Astrocyte (in vitro differentiated cells and primary cell): ENCODE data around the gene PBRM1. TPM values are rescaled to one million over a fixed set of nuclear protein-coding genes. Genes with fewer than 3 reads are reported as not detected.

Source experiments
- DNase-seq: peaks from one replicate; pipeline ENCODE4 v3.0.0-alpha.2; 2010; ENCODE audit warnings: low read depth
- FAIRE-seq: peaks from 2 replicates; lab custom pipeline; 2011; peaks lifted over from hg19 to GRCh38; lab: Jason Lieb, UNC
- H2AFZ ChIP-seq: 2 replicates; pipeline ENCODE4 v1.6.0; 2012; ENCODE audit warnings: low read depth, low read length, inconsistent platforms
- H3K27ac ChIP-seq: 2 replicates; pipeline ENCODE4 v1.5.1; 2011; ENCODE audit warnings: low read depth, low read length, inconsistent platforms
- H3K27me3 ChIP-seq: 2 replicates; pipeline ENCODE4 v1.6.0; 2011; ENCODE audit warnings: low read length, inconsistent platforms; ENCODE audit not compliant: insufficient read depth
- H3K36me3 ChIP-seq: 2 replicates; pipeline ENCODE4 v1.5.1; 2011; ENCODE audit warnings: low read length, inconsistent platforms; ENCODE audit not compliant: insufficient read depth
- H3K4me1 ChIP-seq: 2 replicates; pipeline ENCODE4 v1.5.1; 2011; ENCODE audit warnings: low read length, inconsistent platforms; ENCODE audit not compliant: insufficient read depth
- H3K4me2 ChIP-seq: 2 replicates; pipeline ENCODE4 v1.6.0; 2012; ENCODE audit warnings: low read length, inconsistent platforms
- H3K4me3 ChIP-seq: 2 replicates; pipeline ENCODE4 v1.5.1; 2011; ENCODE audit warnings: low read depth, mild to moderate bottlenecking, low read length, inconsistent platforms; ENCODE audit not compliant: insufficient read depth
- H3K79me2 ChIP-seq: 2 replicates; pipeline ENCODE4 v1.6.0; 2012; ENCODE audit warnings: mild to moderate bottlenecking, low read length, inconsistent platforms; ENCODE audit not compliant: insufficient read depth
- H3K9ac ChIP-seq: 2 replicates; pipeline ENCODE4 v1.6.0; 2012; ENCODE audit warnings: mild to moderate bottlenecking, low read length, inconsistent platforms
- H3K9me3 ChIP-seq: 2 replicates; pipeline ENCODE4 v1.5.1; 2012; ENCODE audit warnings: low read depth, mild to moderate bottlenecking, low read length, inconsistent platforms; ENCODE audit not compliant: insufficient read depth
- H4K20me1 ChIP-seq: 2 replicates; pipeline ENCODE4 v1.6.0; 2012; ENCODE audit warnings: low read length, inconsistent platforms; ENCODE audit not compliant: insufficient read depth
- H3K27ac Mint-ChIP-seq: one replicate; pipeline ENCODE4 v1.8.0; 2021; ENCODE audit warnings: mild to moderate bottlenecking, mixed read lengths; ENCODE audit not compliant: unreplicated experiment
- H3K27me3 Mint-ChIP-seq: one replicate; pipeline ENCODE4 v1.8.0; 2021; ENCODE audit warnings: low read depth, mixed read lengths; ENCODE audit not compliant: unreplicated experiment
- H3K36me3 Mint-ChIP-seq: one replicate; pipeline ENCODE4 v1.8.0; 2021; ENCODE audit warnings: low read depth, mixed read lengths; ENCODE audit not compliant: unreplicated experiment
- H3K4me1 Mint-ChIP-seq: one replicate; pipeline ENCODE4 v1.8.0; 2021; ENCODE audit warnings: low read depth, mixed read lengths; ENCODE audit not compliant: unreplicated experiment
- H3K4me3 Mint-ChIP-seq: one replicate; pipeline ENCODE4 v1.8.0; 2021; ENCODE audit warnings: mild to moderate bottlenecking, moderate library complexity, mixed read lengths; ENCODE audit not compliant: unreplicated experiment
- H3K9me3 Mint-ChIP-seq: one replicate; pipeline ENCODE4 v1.8.0; 2021; ENCODE audit warnings: mild to moderate bottlenecking, mixed read lengths; ENCODE audit not compliant: unreplicated experiment
- CTCF ChIP-seq: IDR thresholded peaks from 2 replicates; pipeline ENCODE4 v1.5.1; 2011; ENCODE audit warnings: low read depth, mild to moderate bottlenecking, inconsistent platforms, low read length, moderate library complexity; ENCODE audit not compliant: insufficient read depth
- EZH2 ChIP-seq: IDR thresholded peaks from 2 replicates; pipeline ENCODE4 v1.6.1; 2012; ENCODE audit warnings: mild to moderate bottlenecking, low read length, inconsistent platforms; ENCODE audit not compliant: insufficient read depth
- total RNA-seq: library from RNA; stranded (reverse); gene quantifications from 2 replicates; pipeline ENCODE4 v1.2.1, GENCODE V29; 2021

The PBRM1 gene
- total RNA-seq, 1 donor from 2014 or later, result 54.5 TPM

GRCh38 chr3:52593103-52593502 is 92.6 kb downstream of the PBRM1 start:
- H3K4me2 ChIP-seq, result no peak overlapping the region
- Mint-ChIP-seq H3K9me3 (no peaks in the 10 kb centered on the region), H3K36me3 (peaks cover 25% of the 10 kb centered on the region), H3K27me3 (no peaks in the 10 kb centered on the region), H3K4me3 (no peak overlapping the region), H3K27ac (no peak overlapping the region), H3K4me1 (no peaks in the 10 kb centered on the region)
- H3K27me3 ChIP-seq, result no peaks in the 10 kb centered on the region
- FAIRE-seq, result no peak
- H3K4me1 ChIP-seq, result no peaks in the 10 kb centered on the region
- TF ChIP-seq EZH2 (no peak), CTCF (no peak)
- no peak overlapping the region for H2AFZ ChIP-seq
- H4K20me1 ChIP-seq, result no peaks in the 10 kb centered on the region
- no peak overlapping the region for H3K4me3 ChIP-seq
- H3K79me2 ChIP-seq, result no peaks in the 10 kb centered on the region
- no peaks in the 10 kb centered on the region for H3K9me3 ChIP-seq
- H3K36me3 ChIP-seq, result peaks cover 8% of the 10 kb centered on the region
- no peak overlapping the region for H3K27ac ChIP-seq
- no peak for DNase-seq
- no peak overlapping the region for H3K9ac ChIP-seq

GRCh38 chr3:52574056-52574965 is 111.4 kb downstream of the PBRM1 start:
- no peaks in the 10 kb centered on the region for H3K27me3 ChIP-seq
- H3K79me2 ChIP-seq, result no peaks in the 10 kb centered on the region
- H3K4me2 ChIP-seq, result no peak overlapping the region
- Mint-ChIP-seq H3K36me3 (peaks cover 24% of the 10 kb centered on the region), H3K4me1 (peaks cover 4% of the 10 kb centered on the region), H3K27ac (no peak overlapping the region), H3K4me3 (no peak overlapping the region), H3K9me3 (no peaks in the 10 kb centered on the region), H3K27me3 (no peaks in the 10 kb centered on the region)
- H3K9ac ChIP-seq, result no peak overlapping the region
- no peak for DNase-seq
- FAIRE-seq, result no peak
- TF ChIP-seq CTCF (no peak), EZH2 (no peak)
- peaks cover 4% of the 10 kb centered on the region for H4K20me1 ChIP-seq
- no peak overlapping the region for H3K27ac ChIP-seq
- H3K36me3 ChIP-seq, result peaks cover 33% of the 10 kb centered on the region
- H2AFZ ChIP-seq, result no peak overlapping the region
- peaks cover 2% of the 10 kb centered on the region for H3K4me1 ChIP-seq
- no peak overlapping the region for H3K4me3 ChIP-seq
- no peaks in the 10 kb centered on the region for H3K9me3 ChIP-seq

GRCh38 chr3:52572221-52572620 is 113.5 kb downstream of the PBRM1 start:
- Mint-ChIP-seq H3K27ac (no peak overlapping the region), H3K9me3 (no peaks in the 10 kb centered on the region), H3K4me3 (no peak overlapping the region), H3K36me3 (peaks cover 10% of the 10 kb centered on the region), H3K27me3 (no peaks in the 10 kb centered on the region), H3K4me1 (peaks cover 7% of the 10 kb centered on the region)
- Histone ChIP-seq H2AFZ (no peak overlapping the region), H3K9ac (no peak overlapping the region), H4K20me1 (peaks cover 4% of the 10 kb centered on the region), H3K9me3 (no peaks in the 10 kb centered on the region), H3K4me1 (peaks cover 2% of the 10 kb centered on the region), H3K4me2 (no peak overlapping the region), H3K4me3 (no peak overlapping the region), H3K36me3 (peaks cover 21% of the 10 kb centered on the region), H3K79me2 (no peaks in the 10 kb centered on the region), H3K27ac (no peak overlapping the region), H3K27me3 (no peaks in the 10 kb centered on the region)
- no peak for FAIRE-seq
- TF ChIP-seq CTCF (no peak), EZH2 (no peak)
- DNase-seq, result no peak
